Activated gamma-delta T cell (primary cell): Measurements from ENCODE around the gene NPIPB13.
"Not testable (repeated sequence)": the region's sequence is repeated elsewhere in the genome, so short reads cannot be mapped to it uniquely, and the experiment has no call there.

Experiments used
- DNase-seq: peaks from one replicate; lab custom pipeline; 2025; lab: John Stamatoyannopoulos, UW
- total RNA-seq, 2 donors: gene quantifications; one replicate each; lab custom pipeline; 2026; lab: John Stamatoyannopoulos, UW

The NPIPB13 gene
- total RNA-seq: 1.0 to 2.2 reads per million in 2 donors

- DNase-seq: not testable (repeated sequence)
These were observed at the start of gene NPIPB13 for GRCh38 chr16:30248379-30248778. Gene NPIPB13, minus strand, starts transcription at chr16:30248479. Its CDS starts 2,906 bp downstream, at chr16:30245573.

GRCh38 chr16:30282357-30282756, 34.1 kb upstream of the NPIPB13 start:
- not testable (repeated sequence) for DNase-seq

- DNase-seq: not testable (repeated sequence)
These were observed 30.2 kb upstream of the NPIPB13 start for GRCh38 chr16:30278523-30278922.

- not testable (repeated sequence) for DNase-seq
These were observed 31.2 kb downstream of the NPIPB13 start for GRCh38 chr16:30217082-30217481.

GRCh38 chr16:30211414-30211813, 36.9 kb downstream of the NPIPB13 start:
- not testable (repeated sequence) for DNase-seq

- DNase-seq: not testable (repeated sequence)
These were observed 39.2 kb downstream of the NPIPB13 start for GRCh38 chr16:30209032-30209431.

GRCh38 chr16:30207063-30207704, 41.1 kb downstream of the NPIPB13 start:
- not testable (repeated sequence) for DNase-seq

GRCh38 chr16:30206252-30206651, 42.0 kb downstream of the NPIPB13 start:
- DNase-seq: not testable (repeated sequence)

GRCh38 chr16:30205541-30206236, 42.6 kb downstream of the NPIPB13 start:
- DNase-seq: not testable (repeated sequence)

GRCh38 chr16:30199608-30200343, 48.5 kb downstream of the NPIPB13 start:
- DNase-seq: not testable (repeated sequence)

- not testable (repeated sequence) for DNase-seq
These were observed 49.2 kb downstream of the NPIPB13 start, which contains the start of gene SULT1A3 for GRCh38 chr16:30199049-30199448. Gene SULT1A3, plus strand, starts transcription at chr16:30199255. Its CDS starts 1,474 bp downstream, at chr16:30200729.
